ENCODE results near the gene SYT1. TPM values are rescaled to one million over a fixed set of nuclear protein-coding genes. Genes with fewer than 3 reads are reported as not detected.
A peak's percentile ranks its signal among the peaks of the same experiment; 100 is the strongest.

The SYT1 gene
- polyA plus RNA-seq, 3 donors: 0.72 TPM; not detected in 2

DNA sequence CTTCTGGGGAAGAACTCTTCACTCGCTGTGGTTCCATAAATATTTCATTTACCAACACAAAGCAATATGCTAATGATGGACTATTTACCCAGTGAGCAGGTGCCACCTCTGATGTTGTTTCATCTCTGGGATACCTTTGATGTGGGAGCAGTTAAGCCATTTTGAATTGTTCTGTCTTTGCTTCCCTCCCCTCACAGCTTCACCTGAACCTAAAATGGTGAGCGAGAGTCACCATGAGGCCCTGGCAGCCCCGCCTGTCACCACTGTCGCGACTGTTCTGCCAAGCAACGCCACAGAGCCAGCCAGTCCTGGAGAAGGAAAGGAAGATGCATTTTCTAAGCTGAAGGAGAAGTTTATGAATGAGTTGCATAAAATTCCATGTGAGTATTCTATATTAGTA is 352.7 kb downstream of the SYT1 start:
- Mint-ChIP-seq H3K4me3 (peak overlapping the region in 1 of 2 donors; percentile 28), H3K27me3 (ENCODE audit: low read depth in 3 of 3) (no peaks in the 10 kb centered on the region), H3K36me3 (no peaks in the 10 kb centered on the region), H3K9me3 (peaks cover 2 to 8% (median 6%) of the 10 kb centered on the region in 7 donors), H3K4me1 (no peaks in the 10 kb centered on the region), H3K27ac (no peak overlapping the region)
- no peak for TF ChIP-seq CTCF (IDR thresholded peaks at IDR 0.05)
- no CpG with 5 or more reads among the region's 6 CpGs for WGBS (ENCODE audit: insufficient coverage)
- intact Hi-C loops (cut with micrococcal nuclease): no loop called here
- Histone ChIP-seq H2AFZ (ENCODE audit: insufficient read depth, low read depth, low read length, poor library complexity, severe bottlenecking) (no peak overlapping the region), H3K9ac (ENCODE audit: insufficient read depth, low read length, poor library complexity, severe bottlenecking) (no peak overlapping the region), H3K4me1 (ENCODE audit: control insufficient read depth in 1 of 2, insufficient read depth in 2 of 2, low read length in 2 of 2) (no peaks in the 10 kb centered on the region), H3K27ac (ENCODE audit: low read depth in 1 of 2, low read length in 2 of 2) (no peak overlapping the region), H4K20me1 (ENCODE audit: insufficient read depth, low read length) (no peaks in the 10 kb centered on the region), H3K9me3 (replicated peaks in 1 of 2; ENCODE audit: control insufficient read depth in 1 of 2, insufficient read depth in 1 of 2, low read length in 2 of 2) (peaks cover 0 to 3% of the 10 kb centered on the region in 2 donors), H3K27me3 (ENCODE audit: control insufficient read depth in 2 of 2, insufficient read depth in 2 of 2, low read length in 2 of 2) (no peaks in the 10 kb centered on the region), H3K4me2 (replicated peaks; ENCODE audit: extremely low read depth, low read length, poor library complexity, severe bottlenecking) (no peak overlapping the region), H3K79me2 (ENCODE audit: insufficient read depth, low read length) (no peaks in the 10 kb centered on the region), H3K36me3 (replicated peaks in 1 of 2; ENCODE audit: control insufficient read depth in 1 of 2, insufficient read depth in 2 of 2, low read length in 2 of 2) (no peaks in the 10 kb centered on the region), H3K4me3 (replicated peaks in 1 of 3; ENCODE audit: low read depth in 2 of 3, low read length in 3 of 3) (no peak overlapping the region)
- no peak for DNase-seq

DNA sequence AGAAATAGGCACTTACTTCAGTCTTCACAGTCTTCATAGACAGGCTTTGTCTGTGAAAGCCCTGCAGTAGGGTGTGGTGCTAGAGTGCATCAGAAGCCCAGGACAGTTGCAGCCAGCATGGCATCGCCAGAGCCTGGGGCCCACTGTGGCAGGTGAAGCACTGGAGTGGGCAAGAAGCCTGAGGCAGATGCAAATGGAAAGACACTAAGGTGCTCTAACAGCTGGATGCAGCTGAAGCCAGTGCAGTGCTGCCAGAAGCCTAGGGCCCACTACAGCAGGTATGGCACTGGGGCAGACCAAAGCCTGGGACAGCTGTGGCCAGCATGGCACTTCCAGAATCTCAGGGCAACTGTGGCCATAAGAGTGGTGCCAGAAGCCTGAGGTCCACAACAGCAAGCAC is 358.6 kb downstream of the SYT1 start:
- WGBS (ENCODE audit: insufficient coverage): 90% methylated on average over 1 of the region's 1 CpG
- Histone ChIP-seq H4K20me1 (ENCODE audit: insufficient read depth, low read length) (no peaks in the 10 kb centered on the region), H3K9me3 (replicated peaks in 1 of 2; ENCODE audit: control insufficient read depth in 1 of 2, insufficient read depth in 1 of 2, low read length in 2 of 2) (peaks cover 7 to 12% of the 10 kb centered on the region in 2 donors), H3K9ac (ENCODE audit: insufficient read depth, low read length, poor library complexity, severe bottlenecking) (no peak overlapping the region), H3K36me3 (replicated peaks in 1 of 2; ENCODE audit: control insufficient read depth in 1 of 2, insufficient read depth in 2 of 2, low read length in 2 of 2) (no peaks in the 10 kb centered on the region), H3K4me2 (replicated peaks; ENCODE audit: extremely low read depth, low read length, poor library complexity, severe bottlenecking) (no peak overlapping the region), H3K27me3 (ENCODE audit: control insufficient read depth in 2 of 2, insufficient read depth in 2 of 2, low read length in 2 of 2) (no peaks in the 10 kb centered on the region), H2AFZ (ENCODE audit: insufficient read depth, low read depth, low read length, poor library complexity, severe bottlenecking) (no peak overlapping the region), H3K4me3 (replicated peaks in 1 of 3; ENCODE audit: low read depth in 2 of 3, low read length in 3 of 3) (no peak overlapping the region), H3K4me1 (ENCODE audit: control insufficient read depth in 1 of 2, insufficient read depth in 2 of 2, low read length in 2 of 2) (no peaks in the 10 kb centered on the region), H3K79me2 (ENCODE audit: insufficient read depth, low read length) (no peaks in the 10 kb centered on the region), H3K27ac (ENCODE audit: low read depth in 1 of 2, low read length in 2 of 2) (no peak overlapping the region)
- Mint-ChIP-seq H3K36me3 (no peaks in the 10 kb centered on the region), H3K27ac (no peak overlapping the region), H3K4me3 (no peak overlapping the region), H3K4me1 (no peaks in the 10 kb centered on the region), H3K9me3 (peaks cover 6 to 16% (median 12%) of the 10 kb centered on the region in 7 donors), H3K27me3 (ENCODE audit: low read depth in 3 of 3) (peaks cover 0 to 1% (median 0%) of the 10 kb centered on the region in 3 donors)
- no peak for TF ChIP-seq CTCF (IDR thresholded peaks at IDR 0.05)
- DNase-seq: no peak
- intact Hi-C loops (cut with micrococcal nuclease): no loop called here

All from CD14-positive monocyte (primary cell).